ENCODE measurements around the gene ATP1B1.

ATP1B1 gene

DNA sequence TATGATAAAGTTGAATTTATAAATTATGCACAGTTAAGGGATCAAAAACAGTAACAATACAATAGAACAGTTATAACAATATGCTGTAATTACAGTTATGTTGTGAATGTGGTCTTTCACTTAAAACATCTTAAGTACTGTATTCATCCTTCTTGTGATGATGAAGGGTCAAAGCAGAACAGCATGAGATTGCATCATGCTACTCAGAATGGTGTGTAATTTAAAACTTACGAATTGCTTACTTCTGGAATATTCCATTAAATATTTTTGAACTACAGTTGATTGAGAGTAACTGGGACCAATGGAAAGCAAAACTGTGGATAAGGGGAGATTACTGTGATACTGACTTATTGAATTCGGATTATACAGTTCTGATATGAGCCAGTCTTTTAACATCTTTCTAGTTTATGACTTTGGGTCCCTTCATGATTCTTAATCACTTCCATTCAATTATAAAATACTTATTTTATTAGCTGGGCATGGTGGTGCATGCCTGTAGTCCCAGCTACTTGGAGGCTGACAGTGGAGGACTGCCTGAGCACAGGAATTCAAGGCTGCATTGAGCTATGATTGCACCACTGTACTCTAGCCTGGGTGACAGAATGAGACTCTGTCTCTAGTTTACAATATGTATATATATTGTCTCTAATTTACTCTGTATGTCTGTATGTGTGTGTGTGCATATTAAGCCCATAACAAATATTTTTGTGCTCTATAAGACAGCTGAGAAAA lies 43.2 kb downstream of the ATP1B1 start:
- Histone ChIP-seq H3K9ac (ENCODE audit: low read depth in 1 of 2, low read length in 2 of 2) (no peak overlapping the region), H3K27me3 (ENCODE audit: control insufficient read depth in 2 of 2, insufficient read depth in 2 of 2, low read length in 2 of 2) (no peaks in the 10 kb centered on the region), H3K9me3 (ENCODE audit: control insufficient read depth in 2 of 2, low read length in 2 of 2) (no peaks in the 10 kb centered on the region), H3K4me1 (ENCODE audit: control insufficient read depth in 2 of 2, insufficient read depth in 2 of 2, low read length in 2 of 2) (peaks cover 7 to 21% of the 10 kb centered on the region in 2 donors), H3K36me3 (ENCODE audit: control insufficient read depth in 2 of 2, insufficient read depth in 2 of 2, low read length in 2 of 2) (no peaks in the 10 kb centered on the region), H3K4me3 (ENCODE audit: low read length in 2 of 2) (no peak overlapping the region), H3K27ac (ENCODE audit: low read depth in 2 of 2, low read length in 2 of 2) (no peak overlapping the region)

DNA sequence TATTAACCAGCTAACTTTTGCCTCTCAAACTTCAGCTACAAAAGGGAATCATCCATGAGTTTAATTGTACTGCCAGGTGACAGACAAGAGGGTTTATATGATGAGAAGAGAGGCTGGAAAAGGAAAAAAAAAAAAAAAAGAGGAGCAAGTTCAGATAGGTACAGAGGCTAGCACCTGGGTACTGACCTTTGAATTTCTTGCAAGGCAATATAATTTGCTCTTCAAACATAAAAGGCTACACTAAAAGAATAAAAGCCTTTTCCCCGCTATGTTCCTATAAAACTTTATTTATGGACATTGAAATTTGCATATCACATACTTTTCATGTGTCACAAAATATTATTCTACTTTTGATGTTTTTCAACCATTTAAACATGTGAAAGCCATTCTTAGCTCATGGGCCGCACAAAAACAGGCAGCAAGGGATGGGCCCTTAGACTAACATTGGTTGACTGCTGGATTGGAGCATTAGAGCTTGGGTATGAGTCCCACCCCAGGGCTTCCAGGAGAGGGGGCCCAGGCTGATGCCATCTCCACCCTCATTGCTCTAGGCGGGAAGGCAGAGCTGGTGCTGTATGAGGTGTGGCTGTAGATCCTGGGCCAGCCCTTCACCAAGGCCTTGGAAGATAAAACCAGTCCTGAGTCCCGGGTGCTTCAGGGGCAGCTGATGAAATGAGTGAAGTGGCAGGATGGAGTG lies 44.3 kb downstream of the ATP1B1 start:
- no peaks in the 10 kb centered on the region for H3K36me3 ChIP-seq (ENCODE audit: control insufficient read depth in 2 of 2, insufficient read depth in 2 of 2, low read length in 2 of 2)
- no peak overlapping the region for H3K9ac ChIP-seq (ENCODE audit: low read depth in 1 of 2, low read length in 2 of 2)
- H3K4me1 ChIP-seq (ENCODE audit: control insufficient read depth in 2 of 2, insufficient read depth in 2 of 2, low read length in 2 of 2): peaks cover 7 to 21% of the 10 kb centered on the region in 2 donors
- no peak overlapping the region for H3K4me3 ChIP-seq (ENCODE audit: low read length in 2 of 2)
- H3K27ac ChIP-seq (ENCODE audit: low read depth in 2 of 2, low read length in 2 of 2): no peak overlapping the region
- no peaks in the 10 kb centered on the region for H3K27me3 ChIP-seq (ENCODE audit: control insufficient read depth in 2 of 2, insufficient read depth in 2 of 2, low read length in 2 of 2)
- no peaks in the 10 kb centered on the region for H3K9me3 ChIP-seq (ENCODE audit: control insufficient read depth in 2 of 2, low read length in 2 of 2)

DNA sequence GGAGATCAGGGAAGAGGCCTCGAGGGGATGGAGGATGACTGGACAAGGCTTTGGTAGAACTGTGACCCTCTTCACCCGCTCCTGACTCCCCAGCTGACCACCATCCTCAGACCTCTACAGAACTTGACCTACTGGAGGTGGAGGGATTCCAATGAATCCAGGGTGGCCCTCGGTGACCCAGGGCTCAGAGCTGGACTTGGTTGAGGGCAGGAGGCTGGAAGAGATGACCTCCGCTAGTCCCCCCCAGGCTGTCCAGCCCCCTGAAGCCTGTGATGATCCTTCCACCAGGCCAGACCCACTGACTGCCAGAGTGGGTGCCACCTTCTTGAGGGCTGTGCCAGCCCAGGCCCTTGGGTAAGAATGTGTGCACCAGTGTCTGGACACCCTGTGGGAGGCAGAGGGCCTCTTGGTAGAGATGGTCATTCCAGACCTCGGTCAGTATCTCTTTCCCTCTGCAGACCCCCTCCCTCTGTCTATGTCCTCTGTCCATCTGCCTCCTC lies 44.9 kb downstream of the ATP1B1 start:
- Histone ChIP-seq H3K9me3 (ENCODE audit: control insufficient read depth in 2 of 2, low read length in 2 of 2) (no peaks in the 10 kb centered on the region), H3K9ac (ENCODE audit: low read depth in 1 of 2, low read length in 2 of 2) (no peak overlapping the region), H3K4me3 (ENCODE audit: low read length in 2 of 2) (no peak overlapping the region), H3K4me1 (ENCODE audit: control insufficient read depth in 2 of 2, insufficient read depth in 2 of 2, low read length in 2 of 2) (peaks cover 12 to 26% of the 10 kb centered on the region in 2 donors), H3K36me3 (ENCODE audit: control insufficient read depth in 2 of 2, insufficient read depth in 2 of 2, low read length in 2 of 2) (no peaks in the 10 kb centered on the region), H3K27me3 (ENCODE audit: control insufficient read depth in 2 of 2, insufficient read depth in 2 of 2, low read length in 2 of 2) (no peaks in the 10 kb centered on the region), H3K27ac (ENCODE audit: low read depth in 2 of 2, low read length in 2 of 2) (no peak overlapping the region)

GRCh38 chr1:169155675-169156074 lies 49.2 kb downstream of the ATP1B1 start:
- H3K4me1 ChIP-seq (ENCODE audit: control insufficient read depth in 2 of 2, insufficient read depth in 2 of 2, low read length in 2 of 2): peaks cover 19% of the 10 kb centered on the region in 2 donors
- no peaks in the 10 kb centered on the region for H3K36me3 ChIP-seq (ENCODE audit: control insufficient read depth in 2 of 2, insufficient read depth in 2 of 2, low read length in 2 of 2)
- no peak overlapping the region for H3K27ac ChIP-seq (ENCODE audit: low read depth in 2 of 2, low read length in 2 of 2)
- H3K27me3 ChIP-seq (ENCODE audit: control insufficient read depth in 2 of 2, insufficient read depth in 2 of 2, low read length in 2 of 2): no peaks in the 10 kb centered on the region
- no peaks in the 10 kb centered on the region for H3K9me3 ChIP-seq (ENCODE audit: control insufficient read depth in 2 of 2, low read length in 2 of 2)
- H3K9ac ChIP-seq (ENCODE audit: low read depth in 1 of 2, low read length in 2 of 2): no peak overlapping the region
- H3K4me3 ChIP-seq (ENCODE audit: low read length in 2 of 2): no peak overlapping the region

DNA sequence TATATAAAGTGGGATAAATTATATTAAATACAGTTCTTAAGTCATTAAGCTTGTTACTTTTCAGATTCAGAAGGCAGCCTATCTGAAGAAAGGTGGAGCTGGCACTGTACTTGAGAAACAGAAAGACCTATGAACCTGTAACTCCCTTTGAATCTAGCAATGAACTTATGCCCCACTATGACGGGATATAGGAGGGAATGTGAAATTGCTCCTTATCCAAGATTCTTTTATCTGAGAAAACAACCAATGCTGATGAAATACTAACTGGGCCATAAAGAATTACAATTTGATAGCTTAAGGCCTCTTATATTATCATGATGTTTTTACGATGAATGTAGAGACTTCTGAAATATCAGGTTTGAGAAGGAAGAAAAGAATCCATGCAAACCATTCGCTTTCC lies 50.1 kb downstream of the ATP1B1 start:
- H3K27ac ChIP-seq (ENCODE audit: low read depth in 2 of 2, low read length in 2 of 2): no peak overlapping the region
- H3K4me1 ChIP-seq (ENCODE audit: control insufficient read depth in 2 of 2, insufficient read depth in 2 of 2, low read length in 2 of 2): peaks cover 10 to 12% of the 10 kb centered on the region in 2 donors
- no peaks in the 10 kb centered on the region for H3K9me3 ChIP-seq (ENCODE audit: control insufficient read depth in 2 of 2, low read length in 2 of 2)
- H3K36me3 ChIP-seq (ENCODE audit: control insufficient read depth in 2 of 2, insufficient read depth in 2 of 2, low read length in 2 of 2): no peaks in the 10 kb centered on the region
- H3K27me3 ChIP-seq (ENCODE audit: control insufficient read depth in 2 of 2, insufficient read depth in 2 of 2, low read length in 2 of 2): no peaks in the 10 kb centered on the region
- no peak overlapping the region for H3K4me3 ChIP-seq (ENCODE audit: low read length in 2 of 2)
- H3K9ac ChIP-seq (ENCODE audit: low read depth in 1 of 2, low read length in 2 of 2): no peak overlapping the region

- H3K4me1 ChIP-seq (ENCODE audit: control insufficient read depth in 2 of 2, insufficient read depth in 2 of 2, low read length in 2 of 2): peaks cover 8 to 10% of the 10 kb centered on the region in 2 donors
- no peak overlapping the region for H3K27ac ChIP-seq (ENCODE audit: low read depth in 2 of 2, low read length in 2 of 2)
- no peaks in the 10 kb centered on the region for H3K27me3 ChIP-seq (ENCODE audit: control insufficient read depth in 2 of 2, insufficient read depth in 2 of 2, low read length in 2 of 2)
- no peaks in the 10 kb centered on the region for H3K9me3 ChIP-seq (ENCODE audit: control insufficient read depth in 2 of 2, low read length in 2 of 2)
- peaks cover 0 to 5% of the 10 kb centered on the region in 2 donors for H3K36me3 ChIP-seq (ENCODE audit: control insufficient read depth in 2 of 2, insufficient read depth in 2 of 2, low read length in 2 of 2)
- H3K4me3 ChIP-seq (ENCODE audit: low read length in 2 of 2): no peak overlapping the region
- no peak overlapping the region for H3K9ac ChIP-seq (ENCODE audit: low read depth in 1 of 2, low read length in 2 of 2)
Measured at GRCh38 chr1:169160845-169161495, 54.5 kb downstream of the ATP1B1 start.

- no peaks in the 10 kb centered on the region for H3K27me3 ChIP-seq (ENCODE audit: control insufficient read depth in 2 of 2, insufficient read depth in 2 of 2, low read length in 2 of 2)
- peaks cover 0 to 5% of the 10 kb centered on the region in 2 donors for H3K36me3 ChIP-seq (ENCODE audit: control insufficient read depth in 2 of 2, insufficient read depth in 2 of 2, low read length in 2 of 2)
- no peak overlapping the region for H3K4me3 ChIP-seq (ENCODE audit: low read length in 2 of 2)
- H3K4me1 ChIP-seq (ENCODE audit: control insufficient read depth in 2 of 2, insufficient read depth in 2 of 2, low read length in 2 of 2): peaks cover 5 to 7% of the 10 kb centered on the region in 2 donors
- no peaks in the 10 kb centered on the region for H3K9me3 ChIP-seq (ENCODE audit: control insufficient read depth in 2 of 2, low read length in 2 of 2)
- H3K27ac ChIP-seq (ENCODE audit: low read depth in 2 of 2, low read length in 2 of 2): no peak overlapping the region
- H3K9ac ChIP-seq (ENCODE audit: low read depth in 1 of 2, low read length in 2 of 2): no peak overlapping the region
Measured at GRCh38 chr1:169161496-169162194, 55.2 kb downstream of the ATP1B1 start.

DNA sequence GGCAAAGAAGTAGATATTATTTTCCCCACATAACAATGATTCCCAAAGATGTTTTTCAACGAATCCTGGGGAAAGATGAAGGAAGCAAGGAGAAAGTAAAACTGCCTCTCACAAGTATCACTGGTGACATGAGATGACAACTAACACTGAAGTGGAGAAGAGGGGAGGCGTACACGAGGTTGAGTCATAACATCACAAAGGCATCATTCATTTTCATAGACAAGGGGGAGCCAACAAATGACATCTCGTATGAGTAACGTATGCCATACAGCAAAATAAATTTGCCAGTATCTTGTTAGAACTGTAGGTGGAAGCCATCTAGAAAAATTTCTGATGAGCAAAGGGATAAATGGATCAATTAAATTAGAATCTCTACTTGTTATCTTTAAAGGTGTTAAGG lies 56.6 kb downstream of the ATP1B1 start:
- Histone ChIP-seq H3K9ac (ENCODE audit: low read depth in 1 of 2, low read length in 2 of 2) (no peak overlapping the region), H3K9me3 (ENCODE audit: control insufficient read depth in 2 of 2, low read length in 2 of 2) (no peaks in the 10 kb centered on the region), H3K27ac (ENCODE audit: low read depth in 2 of 2, low read length in 2 of 2) (no peak overlapping the region), H3K4me1 (ENCODE audit: control insufficient read depth in 2 of 2, insufficient read depth in 2 of 2, low read length in 2 of 2) (no peaks in the 10 kb centered on the region), H3K36me3 (ENCODE audit: control insufficient read depth in 2 of 2, insufficient read depth in 2 of 2, low read length in 2 of 2) (peaks cover 0 to 5% of the 10 kb centered on the region in 2 donors), H3K27me3 (ENCODE audit: control insufficient read depth in 2 of 2, insufficient read depth in 2 of 2, low read length in 2 of 2) (no peaks in the 10 kb centered on the region), H3K4me3 (ENCODE audit: low read length in 2 of 2) (no peak overlapping the region)

DNA sequence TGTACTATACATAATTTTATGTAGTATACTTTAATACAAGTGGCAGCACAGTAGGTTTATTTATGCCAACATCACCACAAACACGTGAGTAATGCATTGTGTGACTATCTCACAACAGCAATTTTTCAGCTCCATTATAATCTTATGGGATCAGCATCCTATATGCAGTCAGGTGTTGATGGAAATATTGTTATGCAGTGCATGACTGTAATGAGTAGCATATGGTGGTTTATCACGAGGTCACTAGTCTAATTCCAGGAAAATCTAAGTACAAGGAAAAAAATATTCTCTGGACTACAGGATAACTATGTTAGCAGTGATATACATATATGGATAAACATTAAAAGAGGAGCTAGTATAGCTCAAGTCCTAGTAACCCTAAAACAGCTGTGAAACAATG lies 69.0 kb downstream of the ATP1B1 start:
- Histone ChIP-seq H3K9me3 (ENCODE audit: control insufficient read depth in 2 of 2, low read length in 2 of 2) (no peaks in the 10 kb centered on the region), H3K9ac (ENCODE audit: low read depth in 1 of 2, low read length in 2 of 2) (no peak overlapping the region), H3K4me3 (ENCODE audit: low read length in 2 of 2) (no peak overlapping the region), H3K27ac (ENCODE audit: low read depth in 2 of 2, low read length in 2 of 2) (no peak overlapping the region), H3K36me3 (ENCODE audit: control insufficient read depth in 2 of 2, insufficient read depth in 2 of 2, low read length in 2 of 2) (no peaks in the 10 kb centered on the region), H3K27me3 (ENCODE audit: control insufficient read depth in 2 of 2, insufficient read depth in 2 of 2, low read length in 2 of 2) (no peaks in the 10 kb centered on the region), H3K4me1 (ENCODE audit: control insufficient read depth in 2 of 2, insufficient read depth in 2 of 2, low read length in 2 of 2) (no peaks in the 10 kb centered on the region)
